Right ventricle myocardium superior (tissue), 1 donor: Measurements from ENCODE around the gene ABHD15. TPM values are rescaled to one million over a fixed set of nuclear protein-coding genes. Genes with fewer than 3 reads are reported as not detected.
A peak's percentile ranks its signal among the peaks of the same experiment; 100 is the strongest.

Experiments used
- ATAC-seq: fragments of 200-7000 bp; cut with Tn5 transposase; one replicate; pipeline ENCODE4 v1.9.1; 2020; ENCODE audit warnings: mild to moderate bottlenecking; ENCODE audit not compliant: poor library complexity
- DNase-seq: peaks from one replicate; pipeline ENCODE4 v3.0.0-alpha.2; 2020
- intact Hi-C: fragments of 100-400 bp; cut with DNase I; formaldehyde crosslinking; loops from one replicate; pipeline ENCODE4 v1.11.2; 2022
- total RNA-seq: library from RNA; stranded (reverse); fragmentation: NEBNext Ultra II Directional; extraction: Animal tissue kit (Norgen Biotek cat#: 25700); gene quantifications from one replicate; pipeline ENCODE4 v1.2.1, GENCODE V29; 2021
- donor health status: DM: no; HTN: yes; CAD: no; lungs with severe emphysema.

Gene ABHD15
- total RNA-seq, 1 donor from 2014 or later = 7.0 TPM

- no peak for DNase-seq
- intact Hi-C loops = no loop called here
- ATAC-seq = no peak
Measured at GRCh38 chr17:29573871-29574731, 7.3 kb upstream of the ABHD15 start.

GRCh38 chr17:29573558-29573869 is 6.7 kb upstream of the ABHD15 start:
- ATAC-seq = no peak
- intact Hi-C loops = no loop called here
- DNase-seq = no peak

GRCh38 chr17:29572691-29573557 is 6.1 kb upstream of the ABHD15 start:
- peak; percentile 78 for DNase-seq
- ATAC-seq = peak; percentile 60
- intact Hi-C loops = no loop called here

GRCh38 chr17:29571883-29572681 is 5.2 kb upstream of the ABHD15 start:
- no peak for DNase-seq
- intact Hi-C loops = no loop called here

GRCh38 chr17:29571486-29571882 is 4.6 kb upstream of the ABHD15 start:
- intact Hi-C loops = no loop called here
- DNase-seq = no peak
- ATAC-seq = no peak

More at GRCh38 chr17:29571883-29572681, 5.2 kb upstream of the ABHD15 start:
- ATAC-seq = peak; percentile 16

- no peak for ATAC-seq
- intact Hi-C loops = no loop called here
- DNase-seq = no peak
Measured at GRCh38 chr17:29570521-29570920, 3.7 kb upstream of the ABHD15 start.

GRCh38 chr17:29569245-29569950 is 2.6 kb upstream of the ABHD15 start:
- ATAC-seq (no peak), DNase-seq (no peak)
- intact Hi-C loops = no loop called here

- intact Hi-C loops = no loop called here
- ATAC-seq (peak; percentile 68), DNase-seq (peak; percentile 93)
Measured at GRCh38 chr17:29568331-29569244, 1.8 kb upstream of the ABHD15 start, which contains the start of gene TP53I13. TSS of gene TP53I13 (plus strand) at chr17:29568701. CDS start at chr17:29568759, 58 bp downstream.

- peak; percentile 83 for DNase-seq
- peak; percentile 54 for ATAC-seq
- intact Hi-C loops = no loop called here
Measured at GRCh38 chr17:29567554-29568330, 905 bp upstream of the ABHD15 start.

- intact Hi-C loops = no loop called here
- DNase-seq (no peak), ATAC-seq (peak; percentile 18)
Measured at GRCh38 chr17:29567304-29567553, 392 bp upstream of the ABHD15 start.

GRCh38 chr17:29565643-29566472 is 979 bp downstream of the ABHD15 start:
- intact Hi-C loops = no loop called here
- DNase-seq (peak; percentile 71), ATAC-seq (no peak)

GRCh38 chr17:29563816-29564215 is 3.0 kb downstream of the ABHD15 start:
- no peak for DNase-seq
- intact Hi-C loops = no loop called here
- ATAC-seq = no peak

GRCh38 chr17:29562615-29563014 is 4.2 kb downstream of the ABHD15 start:
- no peak for DNase-seq
- ATAC-seq = no peak
- intact Hi-C loops = no loop called here

- intact Hi-C loops = no loop called here
- DNase-seq (no peak), ATAC-seq (no peak)
Measured at GRCh38 chr17:29561554-29562517, 5.0 kb downstream of the ABHD15 start.

- intact Hi-C loops = no loop called here
- DNase-seq (no peak), ATAC-seq (peak; percentile 39)
Measured at GRCh38 chr17:29560316-29560715, 6.5 kb downstream of the ABHD15 start.
